Brain microvascular endothelial cell (primary cell): ENCODE measurements around the gene FMNL1.

Experiments used
- DNase-seq: peaks from one replicate; pipeline ENCODE4 v3.0.0-alpha.2; 2020
- H3K27ac ChIP-seq: fragments of 250-450 bp; sonication (Bioruptor Pico); 2 replicates; pipeline ENCODE4 v1.5.1; 2020; ENCODE audit warnings: mild to moderate bottlenecking, moderate library complexity
- H3K27me3 ChIP-seq: fragments of 250-450 bp; sonication (Bioruptor Pico); replicated peaks from 2 replicates; pipeline ENCODE4 v1.5.1; 2020; ENCODE audit warnings: mild to moderate bottlenecking
- H3K36me3 ChIP-seq: fragments of 250-450 bp; sonication (Bioruptor Pico); replicated peaks from 2 replicates; pipeline ENCODE4 v1.5.1; 2020; ENCODE audit warnings: mild to moderate bottlenecking
- H3K4me3 ChIP-seq: 2 replicates; pipeline ENCODE4 v1.5.1; 2011; ENCODE audit warnings: low read depth, mild to moderate bottlenecking, control low read depth, low read length, moderate library complexity
- CTCF ChIP-seq: IDR thresholded peaks from 2 replicates; pipeline ENCODE4 v1.5.1; 2011; ENCODE audit warnings: low read depth, mild to moderate bottlenecking, moderate library complexity, low read length, control low read depth, inconsistent platforms; ENCODE audit errors: missing control alignments
- in situ Hi-C: cut with HindIII; loops from 2 replicates; pipeline ENCODE4 v1.10.0; 2017; ENCODE audit warnings: low sequenced_read_pairs, low pct_ligation_motif_present

FMNL1 gene

GRCh38 chr17:45221081-45222013 is at the start of gene FMNL1:
TSS of gene FMNL1 (plus strand) at chr17:45221885. CDS start at chr17:45222125, 240 bp downstream.
- Histone ChIP-seq H3K4me3 (peak within 1 kb of the TSS; percentile 44), H3K27ac (no peak within 1 kb of the TSS), H3K36me3 (no peaks in the 10 kb centered on the region), H3K27me3 (peaks cover 15% of the 10 kb centered on the region)
- DNase-seq = no peak
- no peak for TF ChIP-seq CTCF
- in situ Hi-C loops = loop anchor here (25.0 kb wide), 1 partner anchor 166 kb away; no protein-coding TSS in a partner anchor

- in situ Hi-C loops = no loop called here
- Histone ChIP-seq H3K36me3 (no peaks in the 10 kb centered on the region), H3K4me3 (no peak overlapping the region), H3K27me3 (no peaks in the 10 kb centered on the region), H3K27ac (no peak overlapping the region)
- no peak for DNase-seq
- no peak for TF ChIP-seq CTCF
These were observed 49.5 kb upstream of the FMNL1 start for GRCh38 chr17:45172232-45172540.

- no peaks in the 10 kb centered on the region for H3K36me3 ChIP-seq
- peak; percentile 34 for TF ChIP-seq CTCF
- DNase-seq = peak; percentile 16
- H3K27me3 ChIP-seq = no peaks in the 10 kb centered on the region
- H3K4me3 ChIP-seq = peak overlapping the region; percentile 5
- no peak overlapping the region for H3K27ac ChIP-seq
- in situ Hi-C loops = no loop called here
These were observed 49.0 kb upstream of the FMNL1 start for GRCh38 chr17:45172541-45173286.

GRCh38 chr17:45175759-45176115 is 45.9 kb upstream of the FMNL1 start:
- TF ChIP-seq CTCF = no peak
- in situ Hi-C loops = no loop called here
- DNase-seq = no peak
- H3K36me3 ChIP-seq = no peaks in the 10 kb centered on the region
- no peak overlapping the region for H3K27ac ChIP-seq
- H3K4me3 ChIP-seq = no peak overlapping the region
- H3K27me3 ChIP-seq = no peaks in the 10 kb centered on the region

- no peak overlapping the region for H3K4me3 ChIP-seq
- no peak for DNase-seq
- TF ChIP-seq CTCF = no peak
- in situ Hi-C loops = no loop called here
- H3K27me3 ChIP-seq = no peaks in the 10 kb centered on the region
- no peaks in the 10 kb centered on the region for H3K36me3 ChIP-seq
- no peak overlapping the region for H3K27ac ChIP-seq
These were observed 44.1 kb upstream of the FMNL1 start for GRCh38 chr17:45177563-45177962.
